HG02938 (cell line): ENCODE measurements around the gene FOXD4L3.
"Not testable (repeated sequence)": the region's sequence is repeated elsewhere in the genome, so short reads cannot be mapped to it uniquely, and the experiment has no call there.

Experiments
- ATAC-seq: cut with Tn5 transposase; IDR thresholded peaks from one replicate; pipeline ENCODE4 v1.9.1; 2021; ENCODE audit warnings: mild to moderate bottlenecking, moderate library complexity; ENCODE audit not compliant: unreplicated experiment

FOXD4L3 gene

DNA sequence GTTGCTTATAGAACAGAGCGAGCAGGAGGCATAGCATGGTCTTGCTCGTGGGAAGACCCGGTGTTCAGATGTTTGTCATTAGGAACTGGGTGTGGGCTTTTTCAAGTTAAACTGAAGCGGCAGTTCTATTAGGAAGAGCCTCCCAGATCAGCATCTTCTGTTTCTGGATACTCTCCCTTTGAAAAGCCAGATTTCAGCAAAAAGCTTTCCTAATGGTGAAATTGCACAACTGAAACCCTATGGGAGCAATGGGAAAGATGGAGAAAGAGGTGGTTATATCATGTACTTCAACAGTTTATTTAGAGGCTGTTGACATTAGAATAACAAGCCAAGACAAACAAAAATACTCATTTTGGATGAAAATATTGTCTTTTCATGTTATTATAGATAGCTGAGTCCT lies 41.3 kb downstream of the FOXD4L3 start:
- not testable (repeated sequence) for ATAC-seq

DNA sequence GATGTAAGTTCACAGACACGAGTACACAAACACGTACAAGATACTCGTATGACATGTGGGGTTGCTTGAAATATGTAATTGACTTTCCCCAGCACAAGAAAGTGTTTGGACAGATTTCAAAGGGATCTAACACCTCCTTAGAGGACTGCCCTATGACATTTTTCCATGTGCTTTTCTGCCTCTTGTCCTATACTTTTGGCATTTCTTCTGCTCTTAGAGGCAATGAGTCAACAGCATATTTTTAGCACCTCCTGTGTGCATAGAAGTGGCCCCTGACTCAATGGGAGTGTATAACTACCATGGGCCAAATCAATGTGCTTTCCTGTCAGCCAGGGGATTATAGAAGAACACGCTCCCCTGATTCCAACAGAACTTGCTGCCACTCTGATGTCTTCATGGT lies 49.0 kb downstream of the FOXD4L3 start:
- ATAC-seq, result not testable (repeated sequence)
